Measurements from ENCODE around the gene SEL1L3.
A peak's percentile ranks its signal among the peaks of the same experiment; 100 is the strongest.
"Not testable (repeated sequence)": the region's sequence is repeated elsewhere in the genome, so short reads cannot be mapped to it uniquely, and the experiment has no call there.

SEL1L3 gene

DNA sequence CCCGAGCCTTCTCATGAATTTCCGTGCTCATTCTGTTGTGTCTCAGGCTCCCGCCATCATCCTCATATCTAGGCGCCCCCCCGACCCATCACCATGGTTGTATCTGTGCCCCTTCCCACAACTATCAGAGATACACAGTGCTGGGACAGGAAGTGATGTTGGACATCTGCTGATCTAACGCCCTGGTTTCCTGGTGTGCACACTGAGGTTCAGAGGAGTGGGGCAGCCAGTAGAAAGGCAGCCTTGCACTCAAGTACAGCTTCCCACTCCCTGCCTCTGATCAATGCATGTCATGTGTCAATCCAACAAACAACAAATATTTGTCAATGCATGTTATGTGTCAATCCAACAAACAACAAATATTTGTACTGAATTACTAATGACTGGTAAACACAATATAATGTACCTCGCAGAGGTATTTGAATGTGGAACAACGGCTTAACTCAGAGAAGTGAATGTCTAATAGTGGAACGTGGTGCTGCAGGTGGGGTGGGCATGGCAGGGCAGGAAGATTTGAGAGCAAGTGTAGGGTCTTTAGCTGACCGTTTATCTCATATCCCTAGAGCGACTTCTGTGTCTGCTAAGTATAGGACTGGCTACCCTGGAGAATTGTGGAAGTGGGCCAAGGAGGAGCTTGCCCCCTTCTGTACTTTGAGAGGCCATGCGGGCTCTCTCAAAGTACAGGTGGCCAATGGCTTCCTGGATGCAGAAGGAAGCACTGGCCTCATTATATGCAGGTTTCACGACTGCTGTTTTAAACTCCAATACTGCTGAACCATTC is 10.3 kb upstream of the SEL1L3 start:
- DNase-seq, result no peak
- TF ChIP-seq GATA1 (IDR thresholded peaks at IDR 0.05; ENCODE audit: low read depth, low read length) (no peak), POLR2A (IDR thresholded peaks at IDR 0.05; ENCODE audit: low read length) (no peak)

GRCh38 chr4:25870081-25870480 is 7.3 kb upstream of the SEL1L3 start:
- TF ChIP-seq GATA1 (IDR thresholded peaks at IDR 0.05; ENCODE audit: low read depth, low read length) (no peak), POLR2A (IDR thresholded peaks at IDR 0.05; ENCODE audit: low read length) (no peak)
- DNase-seq, result no peak

GRCh38 chr4:25867781-25868294 is 5.0 kb upstream of the SEL1L3 start:
- no peak for TF ChIP-seq POLR2A (IDR thresholded peaks at IDR 0.05; ENCODE audit: low read length)
- TF ChIP-seq GATA1 (IDR thresholded peaks at IDR 0.05; ENCODE audit: low read depth, low read length), result no peak
- no peak for DNase-seq

DNA sequence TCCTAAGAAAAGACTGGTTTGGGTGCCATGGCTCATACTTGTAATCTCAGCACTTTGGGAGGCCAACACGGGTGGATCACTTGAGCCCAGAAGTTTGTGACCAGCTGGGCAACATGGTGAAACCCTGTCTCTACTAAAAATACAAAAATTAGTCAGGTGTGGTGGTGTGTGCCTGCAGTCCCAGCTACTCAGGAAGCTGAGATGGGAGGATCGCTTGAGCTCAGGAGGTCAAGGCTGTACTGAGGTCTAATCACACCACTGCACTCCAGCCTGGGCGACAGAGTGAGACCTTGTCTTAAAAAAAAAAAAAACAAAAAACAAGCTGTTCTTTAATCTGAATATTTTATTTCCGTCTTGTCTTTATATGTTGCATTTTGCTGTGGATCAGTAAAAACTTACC is 3.6 kb upstream of the SEL1L3 start:
- DNase-seq, result not testable (repeated sequence)

- TF ChIP-seq POLR2A (IDR thresholded peaks at IDR 0.05; ENCODE audit: low read length) (no peak), GATA1 (IDR thresholded peaks at IDR 0.05; ENCODE audit: low read depth, low read length) (no peak)
These were observed 2.8 kb upstream of the SEL1L3 start for GRCh38 chr4:25865586-25865985.

GRCh38 chr4:25863831-25864418 is 1.1 kb upstream of the SEL1L3 start:
- no peak for DNase-seq
- no peak for TF ChIP-seq GATA1 (IDR thresholded peaks at IDR 0.05; ENCODE audit: low read depth, low read length)
- no peak for TF ChIP-seq POLR2A (IDR thresholded peaks at IDR 0.05; ENCODE audit: low read length)

More at GRCh38 chr4:25865586-25865985, 2.8 kb upstream of the SEL1L3 start:
- DNase-seq, result peak in 1 of 2 experiments; percentile 14

GRCh38 chr4:25863347-25863784 is 578 bp upstream of the SEL1L3 start:
- peak; percentile 13 to 35 for DNase-seq

DNA sequence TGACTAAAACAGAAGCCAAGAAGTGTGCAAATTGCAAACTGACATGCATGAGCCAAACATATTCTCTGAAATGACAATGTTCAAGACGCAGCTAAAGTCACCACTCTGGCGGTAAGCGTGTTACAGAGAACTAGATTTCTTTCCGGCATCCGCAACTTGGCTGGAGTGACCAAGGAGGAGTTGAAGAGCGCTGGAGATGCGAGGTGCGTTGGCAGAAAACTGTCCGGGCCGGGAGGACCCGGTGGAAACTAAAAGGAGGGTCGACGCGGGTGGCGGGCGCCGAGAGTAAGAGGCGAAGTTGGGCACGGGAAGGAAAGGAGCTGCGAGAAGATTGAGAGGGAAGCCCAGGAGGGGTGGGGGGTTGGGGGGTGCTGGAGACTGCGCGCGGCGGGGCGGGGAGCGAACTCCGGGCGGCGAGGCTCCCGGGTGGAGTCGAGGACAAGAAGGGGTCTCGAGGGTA is 807 bp downstream of the SEL1L3 start:
- TF ChIP-seq POLR2A (IDR thresholded peaks at IDR 0.05; ENCODE audit: low read length) (peak; percentile 32), GATA1 (IDR thresholded peaks at IDR 0.05; ENCODE audit: low read depth, low read length) (no peak)
- peak; percentile 67 to 81 for DNase-seq

More at GRCh38 chr4:25863347-25863784, 578 bp upstream of the SEL1L3 start:
- TF ChIP-seq GATA1 (IDR thresholded peaks at IDR 0.05; ENCODE audit: low read depth, low read length), result no peak
- TF ChIP-seq POLR2A (IDR thresholded peaks at IDR 0.05; ENCODE audit: low read length), result no peak

GRCh38 chr4:25861280-25861950 is 1.4 kb downstream of the SEL1L3 start:
- TF ChIP-seq POLR2A (IDR thresholded peaks at IDR 0.05; ENCODE audit: low read length) (peak; percentile 69), GATA1 (IDR thresholded peaks at IDR 0.05; ENCODE audit: low read depth, low read length) (no peak)
- DNase-seq, result peak; percentile 79 to 83

- peak; percentile 52 to 68 for DNase-seq
These were observed 2.1 kb downstream of the SEL1L3 start for GRCh38 chr4:25860586-25861279.

DNA sequence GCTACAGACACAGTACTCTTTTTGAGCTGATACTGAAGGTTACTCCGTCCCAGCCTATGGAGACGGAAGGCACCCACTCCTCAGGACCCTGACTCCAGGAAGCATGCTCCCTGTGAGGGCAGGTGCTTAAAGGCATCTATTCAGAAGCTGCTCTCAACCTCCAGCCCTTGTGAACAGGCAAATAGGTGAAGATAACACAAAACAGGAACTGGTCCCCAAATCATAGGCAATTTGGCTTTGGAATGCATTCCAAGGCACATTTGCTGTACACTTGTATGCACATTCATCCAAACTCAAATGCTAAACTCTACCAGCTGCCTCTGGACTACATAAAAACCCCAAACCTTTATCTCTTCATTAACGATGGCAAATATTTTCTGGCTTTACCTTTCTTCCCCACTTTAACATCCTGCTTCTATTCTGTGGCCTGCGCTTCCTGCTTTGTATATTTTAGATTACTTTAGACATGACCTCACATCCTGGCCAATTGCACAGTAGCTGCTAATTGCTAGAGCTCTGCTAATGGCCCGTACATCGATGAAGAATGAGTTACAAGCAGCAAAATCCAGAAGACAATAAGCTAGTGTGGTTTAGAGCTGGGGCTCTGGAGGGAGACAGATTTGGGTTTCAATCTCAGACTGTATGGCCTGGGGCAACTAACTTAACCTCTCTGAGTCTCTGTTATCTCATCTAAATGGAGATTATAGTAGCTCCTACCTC is 3.2 kb downstream of the SEL1L3 start:
- peak in 1 of 2 experiments; percentile 26 for DNase-seq
- TF ChIP-seq POLR2A (IDR thresholded peaks at IDR 0.05; ENCODE audit: low read length) (no peak), GATA1 (IDR thresholded peaks at IDR 0.05; ENCODE audit: low read depth, low read length) (no peak)

More at GRCh38 chr4:25860586-25861279, 2.1 kb downstream of the SEL1L3 start:
- TF ChIP-seq POLR2A (IDR thresholded peaks at IDR 0.05; ENCODE audit: low read length), result no peak
- TF ChIP-seq GATA1 (IDR thresholded peaks at IDR 0.05; ENCODE audit: low read depth, low read length), result no peak

DNA sequence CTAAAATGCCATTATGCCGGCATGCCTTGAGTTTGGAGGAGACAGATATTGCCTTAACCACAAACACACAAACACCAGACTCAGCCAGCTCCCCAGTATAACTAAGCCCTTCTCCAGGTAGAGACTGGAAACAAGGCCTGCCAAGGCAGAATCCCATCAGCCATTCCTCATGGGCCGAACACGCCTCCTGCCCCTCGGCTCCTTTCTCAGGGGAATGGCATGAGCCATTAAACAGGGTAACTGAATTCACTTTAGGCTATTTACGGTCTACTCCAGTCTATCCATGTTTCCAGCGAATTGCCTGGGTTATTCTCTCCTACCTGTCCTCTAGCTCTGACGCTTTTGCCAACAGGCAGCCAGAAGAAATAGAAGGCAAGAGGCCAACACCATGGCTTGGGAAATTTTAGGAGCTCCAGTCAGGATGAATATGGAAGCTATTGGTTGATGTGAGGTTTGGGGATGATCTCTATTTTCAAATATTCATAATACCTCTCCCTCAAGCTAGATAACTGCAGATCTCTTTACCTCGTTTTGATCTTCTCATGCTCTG is 4.9 kb downstream of the SEL1L3 start:
- no peak for DNase-seq
- no peak for TF ChIP-seq POLR2A (IDR thresholded peaks at IDR 0.05; ENCODE audit: low read length)
- TF ChIP-seq GATA1 (IDR thresholded peaks at IDR 0.05; ENCODE audit: low read depth, low read length), result no peak

GRCh38 chr4:25857403-25857802 is 5.4 kb downstream of the SEL1L3 start:
- TF ChIP-seq GATA1 (IDR thresholded peaks at IDR 0.05; ENCODE audit: low read depth, low read length) (no peak), POLR2A (IDR thresholded peaks at IDR 0.05; ENCODE audit: low read length) (no peak)

More at GRCh38 chr4:25857403-25857802, 5.4 kb downstream of the SEL1L3 start:
- DNase-seq, result peak in 1 of 2 experiments; percentile 9
